ENCODE data around the gene DLG1.
A peak's percentile ranks its signal among the peaks of the same experiment; 100 is the strongest.

DLG1 gene

GRCh38 chr3:197186887-197187588, 111.4 kb downstream of the DLG1 start:
- TF ChIP-seq CTCF (IDR thresholded peaks at IDR 0.05): peak; percentile 70
- H3K27ac ChIP-seq: no peak overlapping the region
- H3K4me3 ChIP-seq: no peak overlapping the region
- DNase-seq (ENCODE audit: low spot score): no peak

GRCh38 chr3:197183582-197183981, 114.8 kb downstream of the DLG1 start:
- Histone ChIP-seq H3K27ac (no peak overlapping the region), H3K4me3 (no peak overlapping the region)
- DNase-seq (ENCODE audit: low spot score): no peak
- no peak for TF ChIP-seq CTCF (IDR thresholded peaks at IDR 0.05)

GRCh38 chr3:197181741-197182140, 116.7 kb downstream of the DLG1 start:
- H3K4me3 ChIP-seq: no peak overlapping the region
- no peak overlapping the region for H3K27ac ChIP-seq
- no peak for DNase-seq (ENCODE audit: low spot score)
- no peak for TF ChIP-seq CTCF (IDR thresholded peaks at IDR 0.05)

GRCh38 chr3:197178998-197179397, 119.4 kb downstream of the DLG1 start:
- no peak for TF ChIP-seq CTCF (IDR thresholded peaks at IDR 0.05)
- no peak for DNase-seq (ENCODE audit: low spot score)
- Histone ChIP-seq H3K27ac (no peak overlapping the region), H3K4me3 (no peak overlapping the region)

- no peak for TF ChIP-seq CTCF (IDR thresholded peaks at IDR 0.05)
- Histone ChIP-seq H3K4me3 (no peak overlapping the region), H3K27ac (no peak overlapping the region)
- no peak for DNase-seq (ENCODE audit: low spot score)
These were observed 122.9 kb downstream of the DLG1 start for GRCh38 chr3:197175503-197175902.

- DNase-seq (ENCODE audit: low spot score): no peak
- Histone ChIP-seq H3K27ac (no peak overlapping the region), H3K4me3 (no peak overlapping the region)
- TF ChIP-seq CTCF (IDR thresholded peaks at IDR 0.05): no peak
These were observed 123.5 kb downstream of the DLG1 start for GRCh38 chr3:197174927-197175326.

GRCh38 chr3:197173620-197174019, 124.8 kb downstream of the DLG1 start:
- Histone ChIP-seq H3K27ac (no peak overlapping the region), H3K4me3 (no peak overlapping the region)
- TF ChIP-seq CTCF (IDR thresholded peaks at IDR 0.05): no peak
- no peak for DNase-seq (ENCODE audit: low spot score)
